GM18951 (cell line): ENCODE measurements around the gene IFFO2.

ENCODE experiments used
- POLR2A ChIP-seq: IDR thresholded peaks from 4 replicates; pipeline ENCODE4 v1.6.1; 2011; ENCODE audit warnings: mild to moderate bottlenecking; ENCODE audit not compliant: insufficient read length, insufficient read depth; ENCODE audit errors: extremely low read depth
- in situ Hi-C: fragments of 300-500 bp; cut with MboI; formaldehyde crosslinking; loops from one replicate; pipeline ENCODE4 v1.12.0; 2022; ENCODE audit warnings: low sequenced_read_pairs, mixed read lengths, inconsistent platforms; ENCODE audit not compliant: unreplicated experiment

The IFFO2 gene

GRCh38 chr1:18956193-18957135, at the start of gene IFFO2:
IFFO2 (minus strand) TSS chr1:18956676; CDS start chr1:18956332, 344 bp downstream.
- in situ Hi-C loops = no loop called here
- TF ChIP-seq POLR2A = peak; percentile 67

- no peak for TF ChIP-seq POLR2A
- in situ Hi-C loops = no loop called here
Observed at GRCh38 chr1:19006000-19006399, 49.5 kb upstream of the IFFO2 start.

- no peak for TF ChIP-seq POLR2A
- in situ Hi-C loops = no loop called here
Observed at GRCh38 chr1:19003371-19004290, 47.2 kb upstream of the IFFO2 start.

- no peak for TF ChIP-seq POLR2A
- in situ Hi-C loops = no loop called here
Observed at GRCh38 chr1:19000065-19000464, 43.6 kb upstream of the IFFO2 start.

GRCh38 chr1:18999359-18999758, 42.9 kb upstream of the IFFO2 start:
- no peak for TF ChIP-seq POLR2A
- in situ Hi-C loops = no loop called here

GRCh38 chr1:18998016-18998724, 41.7 kb upstream of the IFFO2 start:
- in situ Hi-C loops = no loop called here
- no peak for TF ChIP-seq POLR2A

- TF ChIP-seq POLR2A = no peak
- in situ Hi-C loops = no loop called here
Observed at GRCh38 chr1:18997508-18997907, 41.0 kb upstream of the IFFO2 start.

GRCh38 chr1:18996548-18997177, 40.2 kb upstream of the IFFO2 start:
- TF ChIP-seq POLR2A = no peak
- in situ Hi-C loops = no loop called here

GRCh38 chr1:18994381-18994780, 37.9 kb upstream of the IFFO2 start:
- TF ChIP-seq POLR2A = no peak
- in situ Hi-C loops = no loop called here

- in situ Hi-C loops = no loop called here
- no peak for TF ChIP-seq POLR2A
Observed at GRCh38 chr1:18992646-18993045, 36.2 kb upstream of the IFFO2 start.

GRCh38 chr1:18991585-18991984, 35.1 kb upstream of the IFFO2 start:
- in situ Hi-C loops = no loop called here
- no peak for TF ChIP-seq POLR2A

- in situ Hi-C loops = no loop called here
- TF ChIP-seq POLR2A = no peak
Observed at GRCh38 chr1:18989896-18990295, 33.4 kb upstream of the IFFO2 start.
